DMS114 treated with DMSO at 0.1 percent for 48 hours (cell line): ENCODE measurements around the gene ZBTB46.
"Not testable (repeated sequence)": the region's sequence is repeated elsewhere in the genome, so short reads cannot be mapped to it uniquely, and the experiment has no call there.

Experiments used
- DNase-seq: peaks from one replicate; lab custom pipeline; 2025; ENCODE audit not compliant: unreplicated experiment; lab: John Stamatoyannopoulos, UW

Gene ZBTB46

GRCh38 chr20:63819224-63819921 is 11.7 kb downstream of the ZBTB46 start:
- DNase-seq = peak; percentile 43

- DNase-seq = no peak
Measured at GRCh38 chr20:63815615-63816253, 15.3 kb downstream of the ZBTB46 start.

GRCh38 chr20:63814891-63815614 is 16.0 kb downstream of the ZBTB46 start:
- DNase-seq = no peak

- DNase-seq = no peak
Measured at GRCh38 chr20:63811491-63811875, 19.6 kb downstream of the ZBTB46 start.

- no peak for DNase-seq
Measured at GRCh38 chr20:63810730-63811490, 20.2 kb downstream of the ZBTB46 start.

GRCh38 chr20:63809856-63810255 is 21.2 kb downstream of the ZBTB46 start:
- no peak for DNase-seq

GRCh38 chr20:63808964-63809674 is 21.9 kb downstream of the ZBTB46 start:
- DNase-seq = no peak

- DNase-seq = no peak
Measured at GRCh38 chr20:63808145-63808724, 22.8 kb downstream of the ZBTB46 start.

- DNase-seq = no peak
Measured at GRCh38 chr20:63807654-63808053, 23.4 kb downstream of the ZBTB46 start.

GRCh38 chr20:63804308-63804636 is 26.8 kb downstream of the ZBTB46 start:
- DNase-seq = no peak

GRCh38 chr20:63802469-63803240 is 28.4 kb downstream of the ZBTB46 start:
- no peak for DNase-seq

- not testable (repeated sequence) for DNase-seq
Measured at GRCh38 chr20:63801174-63801573, 29.9 kb downstream of the ZBTB46 start.

- DNase-seq = not testable (repeated sequence)
Measured at GRCh38 chr20:63800411-63800810, 30.7 kb downstream of the ZBTB46 start.

GRCh38 chr20:63799127-63799526 is 31.9 kb downstream of the ZBTB46 start:
- not testable (repeated sequence) for DNase-seq

GRCh38 chr20:63797175-63797574 is 33.9 kb downstream of the ZBTB46 start:
- DNase-seq = not testable (repeated sequence)

- DNase-seq = no peak
Measured at GRCh38 chr20:63795178-63795830, 35.8 kb downstream of the ZBTB46 start.

- DNase-seq = no peak
Measured at GRCh38 chr20:63794614-63795013, 36.5 kb downstream of the ZBTB46 start.

GRCh38 chr20:63792866-63793265 is 38.2 kb downstream of the ZBTB46 start:
- no peak for DNase-seq

- no peak for DNase-seq
Measured at GRCh38 chr20:63791497-63792156, 39.4 kb downstream of the ZBTB46 start.
